Activated CD8-positive, alpha-beta memory T cell treated with anti-CD3 and anti-CD28 coated beads, Interleukin-2, amount 50 U/mL, for 24 hours (primary cell): Measurements from ENCODE around the gene MMP2.

ENCODE experiments used
- DNase-seq: peaks from one replicate; pipeline ENCODE4 v3.0.0-alpha.2; 2020; ENCODE audit errors: extremely low read depth

The MMP2 gene

DNA sequence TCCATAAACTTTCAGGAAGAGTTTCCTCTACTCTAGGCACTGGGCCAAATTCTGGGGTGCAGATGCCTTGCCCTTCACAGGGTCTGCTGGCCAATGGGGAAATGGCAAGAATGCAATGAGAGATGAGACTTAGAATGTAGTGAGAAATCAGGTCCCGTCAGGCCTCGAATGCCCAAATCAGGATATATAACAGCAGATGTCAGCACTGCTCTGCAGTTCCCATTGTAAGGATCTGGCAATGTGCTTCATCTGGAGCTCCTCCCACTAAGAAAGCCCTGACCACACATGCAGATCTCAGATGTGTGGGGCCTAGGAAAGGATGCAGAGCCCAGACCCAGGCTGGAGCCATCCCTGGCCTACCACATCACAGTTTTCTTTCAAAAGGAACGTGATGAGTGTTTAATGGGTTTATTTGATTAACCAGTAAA, 16.0 kb downstream of the MMP2 start:
- no peak for DNase-seq

GRCh38 chr16:55495616-55496289, 16.8 kb downstream of the MMP2 start:
- DNase-seq: no peak

DNA sequence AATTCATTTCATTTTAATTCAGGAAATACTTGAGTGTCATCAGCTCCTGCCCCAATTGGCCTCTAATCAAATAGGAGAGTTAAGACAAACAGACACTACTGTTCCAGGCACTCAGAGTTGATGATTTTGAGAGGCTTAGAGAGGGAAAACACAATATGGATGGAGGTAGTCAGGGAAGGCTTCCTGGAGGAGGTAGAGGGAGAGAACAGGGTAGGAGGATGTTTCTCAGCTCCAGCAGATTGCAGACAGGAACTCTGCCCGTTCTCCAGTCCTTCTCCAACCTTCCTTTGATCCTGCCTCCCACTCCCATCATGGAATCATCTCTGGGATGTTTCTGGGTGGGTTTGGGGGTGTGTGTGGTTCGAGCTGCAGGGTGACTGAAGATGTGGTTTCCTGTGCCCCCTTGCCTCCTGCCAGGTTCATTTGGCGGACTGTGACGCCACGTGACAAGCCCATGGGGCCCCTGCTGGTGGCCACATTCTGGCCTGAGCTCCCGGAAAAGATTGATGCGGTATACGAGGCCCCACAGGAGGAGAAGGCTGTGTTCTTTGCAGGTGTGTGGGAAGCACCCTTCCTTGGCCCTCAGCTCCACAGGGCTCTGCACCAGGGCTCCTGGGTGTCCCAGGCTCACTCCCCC, 17.6 kb downstream of the MMP2 start:
- DNase-seq: no peak

DNA sequence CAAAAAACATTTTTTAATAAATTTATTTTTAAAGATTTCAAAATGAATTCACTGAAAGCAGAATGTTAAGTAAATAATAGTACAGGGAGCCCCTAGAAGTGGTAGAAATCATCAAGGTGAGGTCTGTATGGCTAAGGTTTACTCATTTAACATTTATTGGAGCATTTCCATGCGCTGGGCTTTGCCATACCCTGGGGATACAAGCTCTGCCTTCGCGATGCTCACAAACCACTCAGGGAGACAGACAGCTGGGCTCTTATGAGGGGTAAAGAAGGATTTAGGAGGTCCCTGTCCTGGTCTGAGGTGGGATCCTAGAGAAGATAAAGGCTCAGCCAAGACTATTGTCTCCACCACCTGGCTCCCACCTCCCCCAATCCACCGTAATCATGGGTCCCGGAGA, 18.6 kb downstream of the MMP2 start:
- no peak for DNase-seq

DNA sequence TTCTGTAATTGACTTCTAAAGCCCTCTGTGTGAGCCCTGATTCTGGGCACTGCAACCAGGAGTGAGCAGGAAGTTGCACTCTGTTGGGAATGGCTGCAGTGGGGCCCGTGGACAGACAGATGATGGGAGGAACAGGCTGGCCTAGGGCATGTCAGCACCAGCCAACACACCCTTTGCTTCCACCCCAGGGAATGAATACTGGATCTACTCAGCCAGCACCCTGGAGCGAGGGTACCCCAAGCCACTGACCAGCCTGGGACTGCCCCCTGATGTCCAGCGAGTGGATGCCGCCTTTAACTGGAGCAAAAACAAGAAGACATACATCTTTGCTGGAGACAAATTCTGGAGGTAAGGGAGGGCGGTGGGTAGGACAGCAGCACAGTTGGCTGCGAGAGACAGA, 19.1 kb downstream of the MMP2 start:
- no peak for DNase-seq

DNA sequence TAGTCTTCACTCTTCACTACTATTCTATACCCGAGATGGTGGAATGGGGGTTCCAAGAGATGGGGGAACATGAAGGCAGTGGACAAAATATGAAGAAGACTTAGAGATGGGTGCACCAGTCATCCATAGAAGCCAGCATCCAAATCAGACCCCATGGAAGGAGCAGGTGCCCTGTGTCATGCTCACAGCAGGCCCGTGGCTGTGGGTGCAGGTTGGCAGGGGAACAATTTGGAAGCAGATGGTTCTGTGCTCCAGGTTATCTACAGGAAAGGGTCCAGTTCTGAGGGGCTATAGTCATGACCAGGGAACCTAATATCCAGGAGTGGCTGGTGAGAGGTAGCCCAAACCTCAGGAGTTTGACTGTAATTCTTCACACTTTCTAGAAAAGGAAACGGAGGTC, 20.3 kb downstream of the MMP2 start:
- no peak for DNase-seq

GRCh38 chr16:55499951-55500529, 21.0 kb downstream of the MMP2 start:
- DNase-seq: no peak

DNA sequence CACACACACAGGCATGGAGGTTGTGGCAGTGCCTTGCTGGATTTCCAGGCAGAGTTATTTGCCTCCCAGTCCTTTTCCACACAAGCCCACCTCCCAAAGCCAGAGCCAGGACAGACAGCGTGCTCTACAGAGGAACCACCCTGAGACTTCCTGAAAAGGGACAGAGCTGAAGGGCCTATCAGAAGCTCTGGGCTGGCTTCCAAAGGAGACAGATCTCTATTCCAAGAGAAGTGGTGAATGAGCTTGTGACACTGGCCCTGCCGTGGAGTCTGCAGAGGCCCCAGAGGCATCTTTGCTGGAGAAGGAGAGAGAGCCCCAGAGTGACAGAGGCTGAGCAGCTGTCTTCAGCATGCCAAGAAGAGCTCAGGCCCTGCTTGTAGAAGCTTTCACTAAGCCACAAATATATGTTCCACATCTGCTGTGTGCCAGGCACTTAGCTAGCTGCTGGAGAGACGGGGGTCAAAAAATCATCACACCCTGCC, 21.6 kb downstream of the MMP2 start:
- no peak for DNase-seq

- no peak for DNase-seq
Measured at GRCh38 chr16:55501549-55502322, 22.7 kb downstream of the MMP2 start.

DNA sequence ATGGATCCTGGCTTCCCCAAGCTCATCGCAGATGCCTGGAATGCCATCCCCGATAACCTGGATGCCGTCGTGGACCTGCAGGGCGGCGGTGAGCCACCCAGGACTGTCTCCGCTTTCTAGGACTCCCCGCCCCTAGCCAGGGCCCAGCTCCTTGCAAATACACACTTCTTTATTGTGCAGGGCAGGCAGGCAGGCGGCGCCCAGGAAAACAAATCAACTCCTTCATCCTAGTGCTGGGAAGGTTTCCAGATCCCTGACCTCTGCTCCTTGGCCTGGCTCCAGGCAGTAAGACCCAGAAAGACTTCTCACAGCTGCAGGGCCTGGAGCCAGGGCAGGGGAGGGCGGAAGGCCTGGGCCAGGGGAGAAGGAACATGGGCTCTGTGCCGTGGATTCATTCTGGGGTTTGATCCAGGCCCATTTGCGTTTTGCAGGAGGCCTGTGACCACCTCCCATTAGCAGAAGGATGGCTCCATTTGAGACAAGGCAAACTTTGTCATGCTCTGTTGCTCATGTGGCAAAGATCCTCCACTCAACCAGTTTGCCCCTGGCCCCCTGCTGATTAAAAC, 23.9 kb downstream of the MMP2 start:
- no peak for DNase-seq

DNA sequence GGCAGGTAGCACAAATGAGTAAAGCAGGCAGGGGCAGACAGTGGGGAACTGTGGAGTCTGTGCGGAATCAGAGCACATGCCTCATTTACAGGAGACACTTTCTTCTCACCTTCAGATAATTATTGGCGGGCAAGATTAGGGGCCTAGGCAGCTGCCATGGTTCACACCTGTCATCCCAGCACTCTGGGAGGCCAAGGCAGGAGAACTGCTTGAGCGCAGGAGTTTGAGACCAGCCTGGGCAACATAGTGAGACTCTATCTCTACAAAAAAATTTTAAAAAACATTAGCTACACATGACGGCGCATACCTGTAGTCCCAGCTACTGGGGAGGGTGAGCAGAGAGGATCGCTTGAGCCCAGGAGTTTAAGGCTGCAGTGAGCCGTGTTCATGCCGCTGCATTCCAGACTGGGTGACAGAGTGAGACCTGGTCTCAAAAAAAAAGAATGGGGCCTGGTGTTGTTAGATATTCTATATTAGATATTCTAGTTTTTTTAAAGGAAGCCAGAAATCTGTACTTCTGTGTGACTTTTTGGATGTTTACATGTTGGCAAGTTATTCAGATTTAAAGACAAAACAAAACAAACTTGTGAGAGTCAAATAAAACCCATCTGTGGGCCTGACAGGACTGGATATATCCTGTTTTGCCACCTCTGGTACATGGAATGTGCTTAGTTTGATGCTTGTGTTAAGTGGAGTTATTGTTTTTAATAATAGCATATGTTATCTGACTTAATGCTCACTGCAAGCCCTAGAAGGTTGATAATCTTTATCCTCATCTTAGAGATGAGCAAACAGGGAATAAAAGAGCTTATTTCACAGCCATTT, 24.9 kb downstream of the MMP2 start:
- no peak for DNase-seq

DNA sequence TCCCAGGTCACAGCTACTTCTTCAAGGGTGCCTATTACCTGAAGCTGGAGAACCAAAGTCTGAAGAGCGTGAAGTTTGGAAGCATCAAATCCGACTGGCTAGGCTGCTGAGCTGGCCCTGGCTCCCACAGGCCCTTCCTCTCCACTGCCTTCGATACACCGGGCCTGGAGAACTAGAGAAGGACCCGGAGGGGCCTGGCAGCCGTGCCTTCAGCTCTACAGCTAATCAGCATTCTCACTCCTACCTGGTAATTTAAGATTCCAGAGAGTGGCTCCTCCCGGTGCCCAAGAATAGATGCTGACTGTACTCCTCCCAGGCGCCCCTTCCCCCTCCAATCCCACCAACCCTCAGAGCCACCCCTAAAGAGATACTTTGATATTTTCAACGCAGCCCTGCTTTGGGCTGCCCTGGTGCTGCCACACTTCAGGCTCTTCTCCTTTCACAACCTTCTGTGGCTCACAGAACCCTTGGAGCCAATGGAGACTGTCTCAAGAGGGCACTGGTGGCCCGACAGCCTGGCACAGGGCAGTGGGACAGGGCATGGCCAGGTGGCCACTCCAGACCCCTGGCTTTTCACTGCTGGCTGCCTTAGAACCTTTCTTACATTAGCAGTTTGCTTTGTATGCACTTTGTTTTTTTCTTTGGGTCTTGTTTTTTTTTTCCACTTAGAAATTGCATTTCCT, 26.5 kb downstream of the MMP2 start:
- no peak for DNase-seq

DNA sequence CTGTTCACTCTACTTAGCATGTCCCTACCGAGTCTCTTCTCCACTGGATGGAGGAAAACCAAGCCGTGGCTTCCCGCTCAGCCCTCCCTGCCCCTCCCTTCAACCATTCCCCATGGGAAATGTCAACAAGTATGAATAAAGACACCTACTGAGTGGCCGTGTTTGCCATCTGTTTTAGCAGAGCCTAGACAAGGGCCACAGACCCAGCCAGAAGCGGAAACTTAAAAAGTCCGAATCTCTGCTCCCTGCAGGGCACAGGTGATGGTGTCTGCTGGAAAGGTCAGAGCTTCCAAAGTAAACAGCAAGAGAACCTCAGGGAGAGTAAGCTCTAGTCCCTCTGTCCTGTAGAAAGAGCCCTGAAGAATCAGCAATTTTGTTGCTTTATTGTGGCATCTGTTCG, 27.1 kb downstream of the MMP2 start:
- no peak for DNase-seq

GRCh38 chr16:55506708-55507107, 27.7 kb downstream of the MMP2 start:
- DNase-seq: no peak

DNA sequence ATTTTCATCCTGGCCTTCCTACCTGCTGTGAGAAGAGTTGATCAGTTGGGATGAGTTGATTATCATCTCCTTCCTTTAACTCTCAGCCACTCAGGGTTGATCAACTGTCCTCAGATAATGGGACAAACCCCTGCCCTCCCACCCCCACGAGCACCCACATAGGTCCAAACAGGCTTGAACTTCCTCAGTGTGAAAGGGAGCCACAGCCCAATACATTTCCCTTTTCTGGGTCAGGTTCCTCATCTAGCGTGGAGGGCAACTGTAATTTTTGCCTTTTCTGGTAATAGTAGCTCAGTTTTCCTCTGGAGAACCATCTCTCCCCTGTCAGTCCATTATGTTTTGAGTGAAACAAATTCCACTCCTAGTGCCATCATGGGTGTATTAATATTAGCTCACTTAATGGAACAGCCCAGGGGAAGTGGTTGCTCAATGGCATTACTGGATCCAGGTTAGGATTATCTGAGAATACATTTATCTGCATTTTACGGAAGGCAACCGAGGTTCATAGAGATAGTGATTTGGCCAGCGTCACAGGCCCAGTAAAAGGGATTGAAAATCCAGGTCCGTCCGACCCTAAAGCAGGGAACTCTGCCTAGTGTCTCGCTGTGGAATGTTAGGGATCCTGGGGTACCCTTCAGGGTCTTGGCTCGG, 29.4 kb downstream of the MMP2 start:
- DNase-seq: no peak

GRCh38 chr16:55508941-55509931, 30.2 kb downstream of the MMP2 start, which contains the start of gene LPCAT2:
Gene LPCAT2, plus strand, starts transcription at chr16:55509072. Its CDS starts 110 bp downstream, at chr16:55509182.
- DNase-seq: no peak

DNA sequence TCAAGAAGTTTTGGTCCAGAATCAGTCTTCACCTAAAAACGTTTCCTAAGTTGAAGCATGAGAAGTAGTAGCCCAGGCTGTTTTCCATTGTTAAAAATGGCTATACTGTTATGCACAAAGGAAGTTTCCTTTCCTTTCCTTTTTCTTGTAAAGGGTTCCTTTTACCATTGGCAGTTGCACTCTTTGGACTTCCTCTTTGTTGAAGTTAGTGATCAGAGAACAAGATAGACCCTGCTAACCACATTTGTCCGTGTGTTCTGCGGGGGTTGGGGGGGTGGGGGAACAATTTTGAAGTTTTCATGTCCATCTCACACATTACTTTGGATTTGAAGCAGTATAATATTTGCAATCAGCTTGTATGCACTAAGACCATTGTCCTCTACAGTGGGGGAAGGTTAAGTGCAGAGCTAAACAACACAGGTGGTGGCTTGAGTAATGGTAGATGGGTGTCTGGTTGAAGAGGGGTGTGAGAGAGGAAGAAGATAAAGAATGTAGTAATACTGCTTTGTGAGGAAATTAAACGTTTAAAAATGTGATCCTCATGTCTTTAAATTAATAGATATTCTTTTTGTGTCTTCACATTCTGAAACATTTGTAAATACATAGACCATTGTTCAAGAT, 31.3 kb downstream of the MMP2 start:
- no peak for DNase-seq

DNA sequence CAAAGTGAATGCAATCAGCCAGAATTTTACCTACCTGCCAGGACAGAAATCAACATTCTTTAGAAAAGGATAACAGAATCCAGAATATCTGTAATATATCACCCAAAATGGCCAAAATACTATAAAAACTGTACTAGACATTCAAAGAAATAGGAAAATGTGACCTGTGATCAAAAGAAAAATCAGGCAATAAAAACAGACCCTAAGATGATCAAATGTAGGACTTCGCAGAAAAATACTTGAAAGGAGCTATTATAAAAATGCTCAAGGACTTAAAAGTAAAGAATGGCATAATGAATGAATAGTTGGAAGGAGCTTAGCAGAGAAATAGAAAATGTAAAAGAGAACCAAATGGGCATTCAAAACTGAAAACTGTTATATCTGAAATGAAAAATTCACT, 33.9 kb downstream of the MMP2 start:
- DNase-seq: no peak
